GM06990 (cell line): ENCODE measurements around the gene DGKB.

ENCODE experiments used
- DNase-seq: peaks from one replicate; pipeline ENCODE4 v3.0.0-alpha.2; 2011; ENCODE audit not compliant: insufficient read length; ENCODE audit errors: extremely low read depth
- H3K27me3 ChIP-seq: replicated peaks from 2 replicates; pipeline ENCODE4 v1.6.0; 2011; ENCODE audit warnings: low read length; ENCODE audit not compliant: control insufficient read depth, insufficient read depth
- H3K36me3 ChIP-seq: 2 replicates; pipeline ENCODE4 v1.5.1; 2011; ENCODE audit warnings: low read length; ENCODE audit not compliant: control insufficient read depth, insufficient read depth
- H3K4me3 ChIP-seq: replicated peaks from 2 replicates; pipeline ENCODE4 v1.5.1; 2011; ENCODE audit warnings: low read depth, mild to moderate bottlenecking, control low read depth, low read length
- TF ChIP-seq, protein P1 (sequence below): IDR thresholded peaks from 2 replicates; pipeline ENCODE4 v1.5.1; 2011; ENCODE audit warnings: low read length, control low read depth, mild to moderate bottlenecking, inconsistent platforms; ENCODE audit not compliant: insufficient read depth, poor library complexity, severe bottlenecking

The DGKB gene

DNA sequence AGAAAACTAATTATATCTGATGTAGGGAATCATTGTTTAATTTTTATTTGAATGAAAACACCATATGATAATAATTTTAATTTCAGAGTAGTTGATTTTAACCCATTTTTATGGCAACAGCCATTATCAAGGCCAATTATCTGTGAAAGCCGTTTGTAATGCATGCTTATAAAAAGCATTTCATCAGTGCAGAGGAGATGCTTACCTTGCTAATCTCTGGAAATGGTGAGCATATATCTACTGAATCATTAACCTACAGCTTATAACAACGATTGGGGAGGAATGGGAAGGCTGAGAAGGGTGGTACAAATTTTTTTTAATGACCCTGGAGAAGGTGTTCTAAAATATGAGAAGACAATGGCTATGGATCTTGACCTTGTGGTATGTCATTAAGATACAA, 235.6 kb downstream of the DGKB start:
- DNase-seq, result no peak
- Histone ChIP-seq H3K27me3 (no peaks in the 10 kb centered on the region), H3K36me3 (no peaks in the 10 kb centered on the region), H3K4me3 (no peak overlapping the region)
- TF ChIP-seq, protein P1, sequence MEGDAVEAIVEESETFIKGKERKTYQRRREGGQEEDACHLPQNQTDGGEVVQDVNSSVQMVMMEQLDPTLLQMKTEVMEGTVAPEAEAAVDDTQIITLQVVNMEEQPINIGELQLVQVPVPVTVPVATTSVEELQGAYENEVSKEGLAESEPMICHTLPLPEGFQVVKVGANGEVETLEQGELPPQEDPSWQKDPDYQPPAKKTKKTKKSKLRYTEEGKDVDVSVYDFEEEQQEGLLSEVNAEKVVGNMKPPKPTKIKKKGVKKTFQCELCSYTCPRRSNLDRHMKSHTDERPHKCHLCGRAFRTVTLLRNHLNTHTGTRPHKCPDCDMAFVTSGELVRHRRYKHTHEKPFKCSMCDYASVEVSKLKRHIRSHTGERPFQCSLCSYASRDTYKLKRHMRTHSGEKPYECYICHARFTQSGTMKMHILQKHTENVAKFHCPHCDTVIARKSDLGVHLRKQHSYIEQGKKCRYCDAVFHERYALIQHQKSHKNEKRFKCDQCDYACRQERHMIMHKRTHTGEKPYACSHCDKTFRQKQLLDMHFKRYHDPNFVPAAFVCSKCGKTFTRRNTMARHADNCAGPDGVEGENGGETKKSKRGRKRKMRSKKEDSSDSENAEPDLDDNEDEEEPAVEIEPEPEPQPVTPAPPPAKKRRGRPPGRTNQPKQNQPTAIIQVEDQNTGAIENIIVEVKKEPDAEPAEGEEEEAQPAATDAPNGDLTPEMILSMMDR, result no peak

DNA sequence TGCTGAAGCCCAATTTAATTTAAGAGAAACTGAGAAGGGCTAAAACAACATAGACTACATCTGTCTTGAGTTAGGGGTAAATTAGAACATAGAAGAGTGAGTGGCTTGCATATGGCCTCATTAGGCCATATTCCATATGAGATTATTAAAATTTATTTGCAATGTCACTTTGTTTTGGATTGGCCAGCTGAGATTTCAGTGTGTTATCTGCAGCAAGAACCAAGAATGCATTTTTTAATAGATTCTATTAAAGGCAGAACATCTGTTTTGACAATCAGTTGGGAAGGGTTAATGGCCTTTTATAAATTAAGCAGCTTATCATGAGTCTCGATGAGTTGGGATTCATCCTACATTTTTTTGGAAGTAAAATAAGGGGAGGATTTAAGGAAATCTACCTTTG, 236.2 kb downstream of the DGKB start:
- TF ChIP-seq, protein P1, result no peak
- Histone ChIP-seq H3K4me3 (no peak overlapping the region), H3K27me3 (no peaks in the 10 kb centered on the region), H3K36me3 (no peaks in the 10 kb centered on the region)
- DNase-seq, result no peak

- TF ChIP-seq, protein P1, result no peak
- DNase-seq, result no peak
Measured at GRCh38 chr7:14639801-14640200, 262.8 kb downstream of the DGKB start.

DNA sequence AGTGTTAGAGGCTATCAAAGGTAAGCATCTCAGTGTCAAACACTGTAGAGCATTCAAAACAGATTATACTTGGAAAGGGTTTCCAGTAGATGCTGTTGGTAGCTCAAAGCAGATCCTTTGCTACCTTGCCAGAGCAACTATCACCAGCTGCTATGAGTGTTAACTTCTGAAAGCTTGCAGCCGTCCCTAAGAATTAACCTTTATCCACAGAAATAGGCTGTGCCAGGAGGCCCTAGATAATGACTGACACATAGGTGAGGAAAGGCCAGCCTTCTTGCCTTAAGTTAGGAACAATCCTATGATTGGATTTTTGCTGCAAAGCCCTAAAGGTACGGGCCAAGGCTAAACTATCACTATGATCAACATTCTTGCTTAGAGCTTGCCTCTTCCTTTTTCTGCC, 263.2 kb downstream of the DGKB start:
- TF ChIP-seq, protein P1, result no peak
- H3K4me3 ChIP-seq, result no peak overlapping the region
- no peaks in the 10 kb centered on the region for H3K36me3 ChIP-seq
- H3K27me3 ChIP-seq, result no peaks in the 10 kb centered on the region
- DNase-seq, result no peak

More at GRCh38 chr7:14639801-14640200, 262.8 kb downstream of the DGKB start:
- Histone ChIP-seq H3K36me3 (no peaks in the 10 kb centered on the region), H3K4me3 (no peak overlapping the region), H3K27me3 (no peaks in the 10 kb centered on the region)

- H3K27me3 ChIP-seq, result no peaks in the 10 kb centered on the region
- DNase-seq, result no peak
- H3K36me3 ChIP-seq, result no peaks in the 10 kb centered on the region
- H3K4me3 ChIP-seq, result no peak overlapping the region
- TF ChIP-seq, protein P1, result no peak
Measured at GRCh38 chr7:14637968-14638367, 264.6 kb downstream of the DGKB start.

DNA sequence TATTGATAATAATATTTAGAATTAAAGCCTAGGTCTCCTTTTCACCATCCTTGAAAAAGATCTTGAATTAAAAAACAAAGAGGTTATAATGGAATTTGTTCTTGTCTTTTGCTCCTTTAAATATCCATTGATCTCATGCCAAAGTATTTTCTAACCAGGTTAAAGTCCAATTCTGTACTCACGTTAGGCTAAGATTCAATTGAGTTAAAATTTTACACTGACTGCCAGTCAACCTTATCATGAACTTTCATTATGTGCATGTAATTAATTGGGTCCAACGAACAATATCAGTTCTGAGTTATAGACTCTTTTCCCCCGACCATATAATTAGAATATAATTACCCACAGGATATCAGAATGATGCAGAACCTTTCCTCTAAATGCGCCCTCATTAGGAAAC, 266.6 kb downstream of the DGKB start:
- Histone ChIP-seq H3K27me3 (no peaks in the 10 kb centered on the region), H3K4me3 (no peak overlapping the region), H3K36me3 (no peaks in the 10 kb centered on the region)
- TF ChIP-seq, protein P1, result no peak
- DNase-seq, result no peak
